H9 (cell line): Measurements from ENCODE around the gene GGACT. TPM values are rescaled to one million over a fixed set of nuclear protein-coding genes. Genes with fewer than 3 reads are reported as not detected.

Experiments used
- DNase-seq: peaks from one replicate; pipeline ENCODE4 v3.0.0-alpha.2; 2017
- H2AFZ ChIP-seq: one replicate; pipeline ENCODE4 v1.6.1; 2013; ENCODE audit warnings: mild to moderate bottlenecking, low read length, control low read depth, moderate library complexity
- H2AK5ac ChIP-seq: 2 replicates; pipeline ENCODE4 v1.6.1; 2013; ENCODE audit warnings: low read length, control low read depth, mixed read lengths; ENCODE audit not compliant: insufficient read length
- H2BK120ac ChIP-seq: one replicate; pipeline ENCODE4 v1.6.1; 2013; ENCODE audit warnings: low read depth, mild to moderate bottlenecking, low read length, control low read depth, inconsistent platforms; ENCODE audit not compliant: poor library complexity, severe bottlenecking
- H2BK12ac ChIP-seq: 2 replicates; pipeline ENCODE4 v1.6.1; 2013; ENCODE audit warnings: low read length, control low read depth, mixed read lengths, low read depth; ENCODE audit not compliant: insufficient read length
- H2BK15ac ChIP-seq: 2 replicates; pipeline ENCODE4 v1.6.1; 2013; ENCODE audit warnings: low read depth, low read length, control low read depth
- H2BK20ac ChIP-seq: one replicate; pipeline ENCODE4 v1.6.1; 2013; ENCODE audit warnings: low read depth, mild to moderate bottlenecking, low read length, control low read depth, inconsistent platforms; ENCODE audit not compliant: poor library complexity, severe bottlenecking
- H2BK5ac ChIP-seq: 2 replicates; pipeline ENCODE4 v1.6.1; 2013; ENCODE audit warnings: low read length, control low read depth, mixed read lengths; ENCODE audit not compliant: insufficient read length
- H3K14ac ChIP-seq: 2 replicates; pipeline ENCODE4 v1.6.1; 2013; ENCODE audit warnings: low read length, control low read depth; ENCODE audit not compliant: insufficient read depth
- H3K18ac ChIP-seq: 2 replicates; pipeline ENCODE4 v1.6.1; 2013; ENCODE audit warnings: low read depth, mild to moderate bottlenecking, mixed read lengths, low read length, control low read depth; ENCODE audit not compliant: insufficient read length
- H3K23ac ChIP-seq: 2 replicates; pipeline ENCODE4 v1.6.1; 2013; ENCODE audit warnings: low read length, control low read depth, mixed read lengths, low read depth; ENCODE audit not compliant: insufficient read length
- H3K23me2 ChIP-seq: 2 replicates; pipeline ENCODE4 v1.6.1; 2013; ENCODE audit warnings: low read depth, mild to moderate bottlenecking, mixed read lengths, low read length, control low read depth; ENCODE audit not compliant: insufficient read length, poor library complexity, severe bottlenecking
- H3K27ac ChIP-seq: 2 replicates; pipeline ENCODE4 v1.5.1; 2013; ENCODE audit warnings: low read length, control low read depth, mixed read lengths, low read depth; ENCODE audit not compliant: insufficient read length
- H3K27me3 ChIP-seq: 2 replicates; pipeline ENCODE4 v1.6.1; 2013; ENCODE audit warnings: low read length, control low read depth, inconsistent platforms; ENCODE audit not compliant: insufficient read depth
- H3K4ac ChIP-seq: 2 replicates; pipeline ENCODE4 v1.6.1; 2013; ENCODE audit warnings: low read depth, mild to moderate bottlenecking, control low read depth, inconsistent platforms, low read length, moderate library complexity
- H3K4me1 ChIP-seq: 2 replicates; pipeline ENCODE4 v1.6.1; 2013; ENCODE audit warnings: low read length, control low read depth, inconsistent platforms; ENCODE audit not compliant: insufficient read depth
- H3K4me2 ChIP-seq: 2 replicates; pipeline ENCODE4 v1.6.1; 2013; ENCODE audit warnings: low read length, control low read depth, mixed read lengths; ENCODE audit not compliant: insufficient read length, insufficient read depth
- H3K56ac ChIP-seq: 2 replicates; pipeline ENCODE4 v1.6.1; 2013; ENCODE audit warnings: low read depth, mild to moderate bottlenecking, mixed read lengths, low read length, control low read depth; ENCODE audit not compliant: insufficient read length
- H3K79me1 ChIP-seq: 2 replicates; pipeline ENCODE4 v1.6.1; 2013; ENCODE audit warnings: low read depth, mild to moderate bottlenecking, moderate library complexity, low read length, control low read depth, inconsistent platforms; ENCODE audit not compliant: insufficient read depth, poor library complexity, severe bottlenecking
- H3K79me2 ChIP-seq: 2 replicates; pipeline ENCODE4 v1.6.1; 2013; ENCODE audit warnings: low read length, control low read depth, inconsistent platforms; ENCODE audit not compliant: insufficient read depth
- H3K9ac ChIP-seq: 2 replicates; pipeline ENCODE4 v1.6.1; 2013; ENCODE audit warnings: low read length, control low read depth, mixed read lengths; ENCODE audit not compliant: insufficient read length; ENCODE audit errors: extremely low read depth
- H3K9me3 ChIP-seq: one replicate; pipeline ENCODE4 v1.6.1; 2013; ENCODE audit warnings: low read depth, low read length, inconsistent platforms; ENCODE audit not compliant: control insufficient read depth
- H3T11ph ChIP-seq: one replicate; pipeline ENCODE4 v1.6.1; 2013; ENCODE audit warnings: mild to moderate bottlenecking, low read length, control low read depth, inconsistent platforms
- H4K20me1 ChIP-seq: one replicate; pipeline ENCODE4 v1.6.1; 2013; ENCODE audit not compliant: control insufficient read depth, insufficient read length, insufficient read depth
- H4K5ac ChIP-seq: 2 replicates; pipeline ENCODE4 v1.6.1; 2013; ENCODE audit warnings: low read depth, mild to moderate bottlenecking, mixed read lengths, low read length, control low read depth; ENCODE audit not compliant: insufficient read length
- H4K8ac ChIP-seq: replicated peaks from 2 replicates; pipeline ENCODE4 v1.6.1; 2013; ENCODE audit warnings: low read length, control low read depth, mixed read lengths, low read depth; ENCODE audit not compliant: insufficient read length
- H4K91ac ChIP-seq: 2 replicates; pipeline ENCODE4 v1.6.1; 2013; ENCODE audit warnings: low read depth, mild to moderate bottlenecking, moderate library complexity, mixed read lengths, low read length, control low read depth; ENCODE audit not compliant: insufficient read length
- H3K27ac Mint-ChIP-seq, 3 experiments: 2 replicates in 2 of 3; 3 replicates in 1 of 3; pipeline ENCODE4 v1.8.0; 2020 to 2021; ENCODE audit warnings: mixed read lengths in 3 of 3, mild to moderate bottlenecking in 1 of 3, moderate library complexity in 1 of 3
- H3K27me3 Mint-ChIP-seq: 2 replicates; pipeline ENCODE4 v1.8.0; 2021; ENCODE audit warnings: low read depth, mild to moderate bottlenecking, moderate library complexity, mixed read lengths
- H3K36me3 Mint-ChIP-seq, 3 experiments: 2 replicates in 2 of 3; 3 replicates in 1 of 3; pipeline ENCODE4 v1.8.0; 2020 to 2021; ENCODE audit warnings: low read depth in 3 of 3, mixed read lengths in 3 of 3; ENCODE audit not compliant: insufficient read depth in 1 of 3
- H3K4me1 Mint-ChIP-seq, 2 experiments: 2 replicates each; pipeline ENCODE4 v1.8.0; 2020; ENCODE audit warnings: mixed read lengths in 2 of 2
- H3K4me3 Mint-ChIP-seq, 2 experiments: 2 replicates in 1 of 2; 3 replicates in 1 of 2; pipeline ENCODE4 v1.8.0; 2020 to 2021; ENCODE audit warnings: mild to moderate bottlenecking in 2 of 2, mixed read lengths in 2 of 2, moderate library complexity in 1 of 2
- H3K9me3 Mint-ChIP-seq, 2 experiments: 2 replicates in 1 of 2; 3 replicates in 1 of 2; pipeline ENCODE4 v1.8.0; 2020; ENCODE audit warnings: mild to moderate bottlenecking in 2 of 2, mixed read lengths in 2 of 2, moderate library complexity in 1 of 2
- CTCF ChIP-seq: fragments of 200-600 bp; sonication (generic); conservative IDR thresholded peaks from 3 replicates; pipeline ENCODE4 v1.8.0; 2021; ENCODE audit warnings: antibody characterized with exemption, mild to moderate bottlenecking
- WGBS: extraction: QIAGEN DNeasy Blood & Tissue Kit; methylation state at CpG from one replicate; pipeline ENCODE4 v1.1.7; 2013; ENCODE audit warnings: missing lambda C conversion rate, low lambda C conversion rate, mixed read lengths; ENCODE audit not compliant: insufficient read length; ENCODE audit errors: extremely low coverage; 5-methylcytosine and 5-hydroxymethylcytosine counted together
- total RNA-seq: library from RNA; stranded (reverse); gene quantifications from 2 replicates; pipeline ENCODE4 v1.2.1, GENCODE V29; 2021

The GGACT gene
- total RNA-seq, 1 experiment from 2014 or later, result 1.3 TPM

DNA sequence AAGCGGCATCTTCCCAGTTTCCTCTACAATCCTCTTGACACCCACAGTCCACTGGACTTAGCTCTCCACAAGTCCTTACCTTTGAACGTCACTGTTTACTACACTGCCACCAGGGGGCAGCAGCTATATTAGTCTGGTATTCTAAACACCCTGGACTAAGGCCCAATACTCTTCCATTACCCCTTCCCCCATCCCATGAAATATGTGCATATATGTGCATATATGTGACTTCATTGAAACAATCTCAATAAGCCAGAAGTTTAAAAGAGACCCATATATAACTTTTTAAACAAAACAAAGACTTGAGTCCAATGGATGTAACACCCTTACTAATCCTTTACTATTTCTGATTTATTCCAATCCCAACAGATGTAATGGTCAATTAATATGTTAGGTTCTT is 15.5 kb downstream of the GGACT start:
- H3K18ac ChIP-seq, result no peak overlapping the region
- H3K23ac ChIP-seq, result no peak overlapping the region
- H3K27ac Mint-ChIP-seq, result no peak overlapping the region
- H3K56ac ChIP-seq, result no peak overlapping the region
- H4K5ac ChIP-seq, result no peak overlapping the region
- H2AK5ac ChIP-seq, result no peak overlapping the region
- H3K4me1 ChIP-seq, result no peaks in the 10 kb centered on the region
- no peak overlapping the region for H3K4ac ChIP-seq
- no peak overlapping the region for H2BK15ac ChIP-seq
- H3K27me3 ChIP-seq, result no peaks in the 10 kb centered on the region
- H3K9ac ChIP-seq, result no peak overlapping the region
- H3K36me3 Mint-ChIP-seq, result peaks cover 2 to 12% (median 6%) of the 10 kb centered on the region in 3 experiments; a peak in 6 of 7 replicates
- no peak overlapping the region for H3K4me2 ChIP-seq
- H2BK12ac ChIP-seq, result no peak overlapping the region
- H2BK120ac ChIP-seq, result no peak overlapping the region
- WGBS, result no CpG with 5 or more reads among the region's 2 CpGs
- peaks cover 6 to 12% of the 10 kb centered on the region in 2 experiments for H3K9me3 Mint-ChIP-seq
- no peak overlapping the region for H2BK5ac ChIP-seq
- no peak overlapping the region for H4K91ac ChIP-seq
- H3K9me3 ChIP-seq, result no peaks in the 10 kb centered on the region
- H2AFZ ChIP-seq, result no peak overlapping the region
- no peak overlapping the region for H2BK20ac ChIP-seq
- peak; percentile 73 for DNase-seq
- H3K79me1 ChIP-seq, result no peaks in the 10 kb centered on the region
- H3K27me3 Mint-ChIP-seq, result no peaks in the 10 kb centered on the region
- H4K20me1 ChIP-seq, result no peaks in the 10 kb centered on the region
- TF ChIP-seq CTCF, result peak; percentile 88
- H4K8ac ChIP-seq, result no peak overlapping the region
- H3K14ac ChIP-seq, result no peak overlapping the region
- no peak overlapping the region for H3T11ph ChIP-seq
- no peak overlapping the region for H3K27ac ChIP-seq
- H3K79me2 ChIP-seq, result no peaks in the 10 kb centered on the region
- H3K23me2 ChIP-seq, result no peaks in the 10 kb centered on the region
- H3K4me1 Mint-ChIP-seq, result peaks cover 5% of the 10 kb centered on the region in 2 experiments
- no peak overlapping the region for H3K4me3 Mint-ChIP-seq
